GM18868 (cell line): Measurements from ENCODE around the gene MFAP3.
A peak's percentile ranks its signal among the peaks of the same experiment; 100 is the strongest.
"Not testable (repeated sequence)": the region's sequence is repeated elsewhere in the genome, so short reads cannot be mapped to it uniquely, and the experiment has no call there.

Experiments used
- ATAC-seq: cut with Tn5 transposase; IDR thresholded peaks from one replicate; pipeline ENCODE4 v1.9.1; 2021; ENCODE audit warnings: mild to moderate bottlenecking, moderate library complexity; ENCODE audit not compliant: unreplicated experiment

MFAP3 gene

DNA sequence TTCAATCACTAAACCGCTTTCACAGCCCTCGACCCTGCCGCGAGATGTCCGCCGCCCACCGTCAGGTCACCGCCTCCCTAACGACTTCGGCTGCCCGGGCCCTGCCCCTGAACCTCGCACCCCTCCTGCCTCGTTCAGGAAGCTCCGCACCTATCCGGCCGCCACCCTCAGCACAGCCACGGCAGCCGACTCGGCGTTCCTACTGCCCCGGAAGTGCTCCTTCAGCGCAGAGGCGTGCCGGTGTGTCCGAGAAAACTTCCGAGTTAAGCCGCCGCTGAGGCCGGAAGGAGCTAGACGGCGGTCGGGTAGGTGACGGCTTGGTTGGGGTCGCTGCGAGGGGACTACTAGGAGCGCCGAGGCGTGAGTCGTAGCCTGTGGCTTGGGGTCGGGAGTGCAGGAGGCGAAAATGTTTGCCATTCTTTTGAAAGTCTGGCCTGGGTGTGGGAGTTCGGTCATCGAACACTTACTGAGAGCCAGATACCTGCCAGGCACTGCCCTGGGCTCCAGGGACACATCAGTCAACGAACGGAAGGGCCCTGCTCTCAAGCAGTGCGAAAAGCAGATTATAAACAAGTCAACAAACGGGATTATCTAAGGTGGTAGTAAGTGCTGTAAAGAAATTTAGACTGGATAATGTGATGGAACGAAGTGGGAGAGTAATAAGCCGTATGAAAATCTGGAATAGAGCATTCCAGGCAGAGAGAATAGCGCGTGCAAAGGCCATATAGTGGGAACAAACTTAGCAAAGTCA lies at the start of gene MFAP3, which contains the start of gene FAM114A2:
Gene MFAP3, plus strand, starts transcription at position 261 of the 751 bp plus-strand sequence. CDS start 10,756 bp downstream, outside the sequence.
Gene FAM114A2, minus strand, starts transcription at position 204 of the 751 bp plus-strand sequence. CDS start 3,957 bp downstream, outside the sequence.
- peak; percentile 97 for ATAC-seq

DNA sequence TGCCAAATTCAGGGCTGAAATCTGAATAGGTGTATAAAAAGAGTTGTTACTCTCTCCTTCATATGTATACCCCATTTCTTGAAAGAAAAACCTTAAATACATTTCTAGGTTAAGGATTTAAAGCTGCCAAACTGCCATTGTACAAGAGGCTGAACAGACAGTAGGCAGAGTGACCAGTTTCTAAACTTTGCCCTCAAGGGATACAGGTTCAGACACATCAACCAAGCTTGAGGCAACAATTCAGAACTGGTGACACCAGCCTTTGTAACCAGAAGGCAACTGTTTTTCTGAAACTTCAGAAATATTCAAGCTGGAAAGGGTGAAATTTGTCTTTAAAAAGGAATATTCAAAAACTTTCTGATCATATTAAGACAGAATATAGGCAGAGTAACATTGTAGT lies 47.6 kb upstream of the MFAP3 start:
- no peak for ATAC-seq

DNA sequence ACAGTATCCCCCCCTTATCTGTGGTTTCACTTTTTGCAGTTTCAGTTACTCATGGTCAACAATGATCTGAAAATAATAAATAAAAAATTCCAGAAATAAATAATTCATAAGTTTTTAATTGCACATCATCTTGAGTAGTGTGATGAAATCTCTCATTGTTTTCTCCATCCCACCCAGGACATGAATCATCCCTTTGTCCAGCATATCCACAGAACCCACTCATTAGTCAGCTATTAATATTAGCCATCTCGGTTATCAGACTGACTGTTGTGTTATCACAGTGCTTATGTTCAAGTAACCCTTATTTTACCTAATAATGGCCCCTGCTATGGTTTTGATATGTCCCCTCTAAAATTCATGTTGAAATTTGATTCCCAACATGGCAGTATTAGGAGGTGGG lies 40.8 kb upstream of the MFAP3 start:
- ATAC-seq = no peak

DNA sequence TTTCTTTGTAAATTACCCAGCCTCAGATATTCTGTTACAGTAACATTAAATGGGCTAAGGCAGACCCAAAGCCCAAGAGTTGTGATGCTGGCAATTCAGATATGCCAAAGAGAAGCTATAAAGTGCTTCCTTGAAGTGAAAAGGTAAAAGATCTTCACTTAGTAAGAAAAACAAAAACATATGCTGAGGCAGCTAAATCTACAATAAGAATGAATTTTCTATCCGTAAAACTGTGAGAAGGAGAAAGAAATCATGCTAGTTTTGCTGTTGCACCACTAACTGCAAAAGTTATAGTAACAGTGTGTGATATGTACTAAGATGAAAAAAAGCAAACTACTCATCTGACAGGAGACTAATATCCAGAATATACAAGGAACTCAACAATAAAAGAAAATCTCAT lies 40.0 kb upstream of the MFAP3 start:
- ATAC-seq = no peak

DNA sequence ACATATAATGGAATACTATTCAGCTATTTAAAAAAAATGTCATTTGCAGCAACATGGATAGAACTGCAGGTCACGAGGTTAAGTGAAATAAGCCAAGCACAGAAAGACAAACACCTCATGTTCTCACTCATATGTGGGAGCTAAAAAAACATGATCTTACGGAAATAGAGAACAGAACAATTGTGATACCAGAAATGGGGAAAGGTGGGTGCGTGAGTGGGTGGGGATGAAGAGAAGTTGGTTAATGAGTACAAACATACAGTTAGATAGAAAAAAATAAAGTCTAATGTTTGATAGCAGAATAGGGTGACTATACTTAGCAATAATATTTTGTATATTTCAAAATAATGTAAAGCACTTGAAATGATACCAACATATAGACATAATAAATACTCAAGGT lies 38.8 kb upstream of the MFAP3 start:
- no peak for ATAC-seq

DNA sequence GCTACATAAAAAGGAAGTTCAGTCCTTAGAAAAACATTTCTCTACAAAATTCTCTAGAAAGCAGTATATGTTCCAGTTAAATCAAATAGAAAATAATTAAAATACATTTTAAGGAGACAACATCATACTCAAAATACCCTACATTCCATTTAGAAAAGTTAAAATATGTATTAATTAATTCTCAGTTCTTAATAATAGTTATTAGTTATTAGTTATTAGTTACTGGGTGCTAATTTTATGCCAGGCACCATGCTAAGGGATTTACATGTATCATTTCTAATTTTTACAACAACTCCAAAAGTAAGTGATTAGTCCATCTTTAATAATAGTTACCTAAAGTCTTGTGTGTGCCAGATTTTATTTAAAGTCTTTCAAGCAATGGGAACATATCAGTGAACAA lies 38.1 kb upstream of the MFAP3 start:
- ATAC-seq = no peak

DNA sequence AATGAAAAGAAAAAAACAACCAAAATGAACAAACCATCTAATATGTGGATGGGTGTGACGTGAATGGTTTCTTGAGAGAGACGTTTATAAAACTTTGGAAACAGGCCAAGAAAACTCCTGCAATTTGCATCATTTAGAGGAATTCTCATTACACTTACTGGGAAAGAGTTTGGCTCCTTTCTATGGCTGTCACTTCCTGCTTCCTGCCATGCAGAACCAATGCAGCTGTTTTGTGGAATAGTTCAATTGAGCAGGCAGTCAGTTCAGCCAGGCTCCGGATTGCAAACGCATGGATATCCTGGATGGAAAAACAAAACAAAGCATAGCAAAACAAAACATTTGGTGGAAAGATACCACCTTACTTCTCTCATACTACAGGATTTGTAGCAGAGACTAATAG lies 36.7 kb upstream of the MFAP3 start:
- no peak for ATAC-seq

DNA sequence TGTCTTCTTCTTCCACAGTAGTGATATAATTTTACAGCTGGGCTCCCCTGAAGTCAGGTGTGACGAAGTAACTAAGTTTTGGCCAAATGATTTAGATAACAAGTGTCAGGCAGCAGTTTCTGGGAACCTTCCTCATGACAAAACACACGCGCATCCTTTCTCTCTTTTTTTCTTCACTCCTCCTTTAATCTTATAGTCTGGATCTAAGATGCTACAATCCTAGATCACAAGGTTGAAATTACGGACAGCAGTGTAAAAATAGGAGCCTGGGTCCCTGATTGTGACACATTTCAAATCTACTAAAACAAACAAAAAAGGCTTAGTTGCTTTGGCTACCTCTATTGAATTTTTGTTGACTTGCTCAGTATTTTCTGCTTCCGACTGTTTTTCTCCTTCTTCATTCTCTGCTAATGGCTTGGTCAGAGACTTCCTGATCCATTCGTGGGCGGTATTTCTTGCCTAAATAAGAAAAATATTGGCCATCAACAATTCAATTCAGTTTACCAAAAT lies 36.2 kb upstream of the MFAP3 start:
- no peak for ATAC-seq

DNA sequence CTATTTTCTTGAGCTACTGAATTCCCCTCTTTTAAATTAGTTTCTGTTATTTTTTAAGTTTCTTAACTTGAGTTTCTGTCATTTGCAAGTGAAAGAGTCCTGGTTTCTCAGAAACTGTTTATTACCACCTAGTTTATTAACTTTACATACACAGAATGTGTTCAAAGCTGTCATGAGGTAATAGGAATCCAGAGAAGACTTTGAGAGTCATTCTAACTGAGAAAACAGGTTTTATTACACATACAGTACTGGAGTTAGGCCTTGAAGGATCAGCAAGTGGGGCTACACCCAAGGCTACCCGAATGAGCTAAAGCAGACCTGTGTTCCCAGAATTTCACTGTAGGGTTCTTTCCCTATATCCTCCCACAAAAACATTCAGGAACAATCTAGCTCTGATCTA lies 33.1 kb upstream of the MFAP3 start:
- no peak for ATAC-seq

DNA sequence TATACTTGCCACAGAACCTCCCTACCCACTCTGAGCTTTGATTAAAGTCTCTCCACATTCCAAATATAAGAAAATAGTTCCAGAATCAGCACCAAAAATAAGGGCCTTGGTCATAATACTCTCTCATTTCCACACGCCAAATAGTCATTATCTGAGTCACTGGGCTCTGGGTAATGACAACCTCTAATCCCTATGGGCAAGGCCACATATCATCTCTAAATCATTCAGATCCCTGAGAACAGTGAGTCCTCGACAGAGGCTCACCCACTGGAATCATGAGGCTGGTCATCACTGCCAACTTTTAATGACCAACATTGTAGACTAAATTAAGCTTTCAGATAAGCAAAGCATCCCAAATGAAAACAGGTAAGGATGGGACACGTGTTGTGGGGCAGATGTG lies 28.1 kb upstream of the MFAP3 start:
- no peak for ATAC-seq

DNA sequence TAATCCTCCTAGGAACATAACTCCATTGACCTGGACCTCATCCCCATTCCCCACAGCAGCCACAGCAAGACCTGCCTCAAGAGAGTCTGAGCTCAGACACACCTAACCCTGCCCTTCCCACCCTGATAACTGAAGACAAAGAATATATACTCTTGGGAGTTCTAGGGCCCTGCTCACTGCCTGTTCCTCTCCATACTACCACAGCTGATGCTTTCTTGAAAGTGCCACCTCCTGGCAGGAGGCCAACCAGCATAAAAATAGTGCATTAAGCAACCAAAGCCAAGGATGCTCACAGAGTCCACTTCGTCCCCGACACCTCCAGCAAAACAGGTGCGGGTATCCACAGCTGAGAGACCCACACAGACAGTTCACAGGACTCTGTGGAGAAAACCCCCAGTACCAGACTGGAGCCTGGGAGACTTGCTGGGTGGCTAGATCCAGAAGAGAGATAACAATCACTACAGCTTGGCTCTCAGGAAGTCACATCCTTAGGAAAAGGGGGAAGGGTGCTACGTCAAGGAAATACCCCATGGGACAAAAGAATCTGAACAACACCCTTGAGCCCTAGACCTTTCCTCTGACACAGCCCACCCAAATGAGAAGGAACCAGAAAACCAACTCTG lies 23.6 kb upstream of the MFAP3 start:
- ATAC-seq = no peak

DNA sequence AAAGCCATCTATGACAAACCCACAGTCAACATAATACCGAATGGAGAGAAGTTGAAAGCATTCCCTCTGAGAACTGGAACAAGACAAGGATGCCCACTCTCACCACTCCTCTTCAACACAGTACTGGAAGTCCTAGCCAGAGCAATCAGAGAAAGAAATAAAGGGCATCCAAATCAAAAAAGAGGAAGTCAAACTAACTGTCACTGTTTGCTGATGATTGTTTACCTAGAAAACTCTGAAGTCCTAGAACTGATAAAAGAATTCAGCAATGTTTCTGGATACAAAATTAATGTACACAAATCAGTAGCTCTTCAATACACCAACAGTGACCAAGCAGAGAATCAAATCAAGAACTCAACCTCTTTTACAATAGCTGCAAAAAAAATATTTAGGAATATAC lies 19.8 kb upstream of the MFAP3 start:
- not testable (repeated sequence) for ATAC-seq

DNA sequence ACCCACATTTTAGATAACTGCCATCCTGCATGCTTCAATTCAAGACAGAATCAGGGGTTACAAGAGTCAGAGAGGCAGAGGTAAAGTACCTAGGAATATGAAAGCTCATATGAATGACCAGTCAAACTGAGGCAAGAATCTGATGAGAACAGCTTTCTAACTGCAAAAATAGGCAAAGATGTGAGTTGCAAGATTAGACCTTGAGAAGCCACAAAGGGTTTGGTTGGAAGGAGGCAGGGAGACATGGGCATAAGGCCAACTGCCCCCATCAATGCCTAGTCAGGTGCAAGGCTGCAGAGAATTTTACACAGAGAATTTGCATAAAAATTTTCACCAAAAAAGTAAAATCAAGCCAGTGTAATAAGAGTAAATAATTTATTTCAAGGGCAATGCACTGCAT lies 12.8 kb upstream of the MFAP3 start:
- ATAC-seq = no peak

DNA sequence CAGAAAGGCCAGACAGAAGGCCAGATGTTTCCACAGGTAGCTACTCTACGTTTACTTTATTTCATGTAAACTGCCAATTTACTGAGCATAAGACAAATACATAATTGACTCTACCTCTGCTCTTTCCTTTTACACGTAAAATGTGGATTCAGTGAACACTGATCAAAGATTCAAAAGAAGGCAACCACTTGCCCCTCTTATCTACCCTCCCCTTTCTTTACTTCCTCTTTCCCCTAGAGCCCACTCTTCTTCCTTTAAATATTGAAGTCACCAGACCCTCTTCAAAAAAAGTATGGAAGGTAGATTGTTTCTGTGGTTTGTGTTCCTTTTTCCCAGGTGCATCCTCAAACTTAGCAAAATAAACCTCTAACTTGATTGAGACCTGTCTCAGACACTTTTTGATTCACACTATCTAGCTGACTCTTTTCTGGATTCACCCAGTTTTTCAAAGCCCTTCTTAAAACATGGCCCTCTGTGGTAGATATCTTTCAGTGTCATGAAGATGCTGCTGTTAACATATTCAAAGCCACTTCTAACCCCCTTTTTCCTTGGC lies 6.8 kb upstream of the MFAP3 start:
- ATAC-seq = no peak

DNA sequence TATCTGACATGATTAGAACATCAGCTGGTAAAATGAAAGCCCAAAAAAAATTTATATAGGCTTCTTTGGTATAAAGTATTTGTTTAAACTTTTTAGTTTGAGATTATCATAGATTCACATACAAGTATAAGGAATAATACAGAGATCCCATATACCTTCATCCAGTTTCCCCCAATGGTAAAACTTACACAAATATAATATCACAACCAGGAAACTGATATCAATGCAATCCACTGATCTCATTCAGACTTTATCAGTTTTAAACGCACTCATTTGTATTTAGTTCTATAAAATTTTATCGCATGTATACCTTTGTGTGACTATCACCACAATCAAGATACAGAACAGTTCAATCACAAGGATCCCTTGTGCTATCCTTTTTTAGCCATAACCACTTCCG lies 3.8 kb upstream of the MFAP3 start:
- no peak for ATAC-seq

DNA sequence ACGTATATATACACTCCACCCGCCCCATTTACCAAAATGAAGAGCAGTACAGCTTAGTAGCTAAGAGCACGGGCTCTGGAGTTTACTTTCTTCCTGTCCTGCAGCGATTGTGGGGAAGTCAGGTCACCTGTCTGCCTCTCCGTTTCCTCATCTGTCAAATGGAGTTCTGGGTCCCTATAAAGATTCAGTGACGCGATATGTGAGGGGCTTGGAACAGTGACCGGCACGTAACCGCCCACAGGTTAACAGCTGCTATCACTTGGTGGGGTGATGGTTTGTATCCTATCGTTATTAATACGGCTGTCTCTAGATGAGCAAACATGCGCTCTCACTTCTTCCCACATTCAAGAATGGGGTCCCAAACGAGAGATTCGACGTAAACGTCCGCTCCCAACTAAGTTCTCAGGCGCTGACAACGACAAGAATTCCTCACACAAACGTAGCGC lies 483 bp upstream of the MFAP3 start:
- peak; percentile 59 for ATAC-seq

DNA sequence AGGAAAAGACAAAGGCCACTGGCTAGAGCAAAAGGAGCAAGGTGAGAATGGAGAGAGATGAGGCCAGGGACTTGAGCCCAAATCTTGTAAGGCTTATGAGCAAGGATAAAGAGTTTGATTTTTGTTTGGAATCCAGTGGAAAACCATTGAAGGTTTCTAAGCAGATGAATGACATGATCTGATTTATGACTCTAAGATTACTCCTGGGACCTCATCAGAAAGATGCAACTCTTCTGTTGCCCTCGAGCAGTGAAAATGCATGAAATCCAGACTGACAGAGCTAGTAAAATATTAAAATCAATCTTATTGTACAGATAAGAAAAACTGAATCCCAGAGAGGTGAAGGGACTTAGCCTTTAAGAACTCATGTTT lies 677 bp downstream of the MFAP3 start:
- no peak for ATAC-seq

DNA sequence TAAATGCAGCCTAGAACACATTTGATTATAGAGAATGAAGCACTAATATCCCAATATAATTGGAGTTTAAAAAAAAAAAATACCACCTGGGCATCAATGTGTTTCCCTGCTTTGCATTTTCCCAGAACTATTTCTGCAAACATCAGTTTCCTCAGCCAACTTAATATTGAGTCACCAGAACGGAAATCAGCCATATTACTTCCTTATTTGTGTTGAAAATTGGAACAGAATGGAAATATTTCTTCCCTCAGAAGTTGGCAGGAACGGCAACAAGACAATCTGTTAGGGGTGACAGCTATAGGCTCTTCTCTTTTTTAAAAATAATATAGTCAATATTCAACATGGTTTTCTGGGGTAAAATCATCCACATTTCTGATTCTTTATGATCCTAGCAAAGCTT lies 4.0 kb downstream of the MFAP3 start:
- ATAC-seq = no peak

DNA sequence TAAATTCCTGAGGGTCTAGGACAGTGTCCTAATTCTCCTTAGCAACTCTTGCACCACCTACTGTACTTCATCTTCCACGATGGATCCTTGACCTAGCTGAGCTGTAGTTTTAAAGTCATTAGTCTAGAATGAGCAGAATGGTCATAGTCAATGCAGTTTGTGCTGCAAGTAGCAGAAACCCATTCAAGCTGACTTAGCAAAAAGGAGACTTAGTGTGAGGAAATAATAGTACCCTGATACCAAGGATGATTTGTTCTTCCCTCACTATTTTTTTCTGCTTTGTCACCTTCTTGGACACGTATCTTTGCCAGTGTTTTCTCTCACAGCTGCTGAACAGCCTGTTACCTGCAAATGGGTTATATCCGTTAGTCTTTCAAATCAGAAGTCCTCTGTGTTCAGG lies 5.3 kb downstream of the MFAP3 start:
- ATAC-seq = no peak

DNA sequence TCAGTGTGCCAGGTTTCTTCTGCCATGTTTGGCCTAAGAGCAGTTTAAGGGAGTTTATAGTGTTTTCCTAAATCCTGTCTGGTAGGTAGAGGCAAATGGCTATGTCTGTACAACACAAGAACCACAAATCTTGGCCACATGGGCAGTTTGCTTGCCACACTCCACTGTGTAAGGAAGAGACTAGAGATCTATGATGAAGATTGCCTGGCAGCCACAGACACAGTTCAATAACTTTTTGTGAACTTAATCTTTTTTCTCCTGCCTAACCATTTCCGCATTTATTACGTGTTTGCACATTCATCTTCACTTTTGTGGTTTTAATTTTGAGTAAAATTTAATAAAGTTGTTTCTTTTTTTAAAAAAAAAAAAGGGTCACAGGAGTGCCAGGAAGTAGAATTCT lies 5.8 kb downstream of the MFAP3 start:
- no peak for ATAC-seq

DNA sequence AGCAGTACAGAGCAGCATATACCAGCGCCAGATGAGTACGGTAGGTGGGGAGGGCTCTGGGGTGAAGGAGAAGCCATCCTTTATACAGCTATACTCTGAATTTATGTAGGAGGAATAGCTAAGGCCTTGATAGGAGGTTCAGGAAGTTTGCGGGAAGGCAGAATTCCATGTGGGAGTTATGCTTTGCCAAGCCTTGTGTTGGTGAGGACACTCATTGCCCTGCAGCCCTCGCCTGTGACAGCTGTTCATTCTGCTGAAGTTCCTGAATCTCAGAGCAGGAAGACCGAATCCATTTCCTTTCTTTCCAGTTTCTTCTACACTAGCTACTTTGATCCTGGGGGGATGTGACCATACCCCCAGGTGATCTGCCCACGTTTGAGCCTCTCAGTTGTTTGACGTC lies 7.7 kb downstream of the MFAP3 start:
- ATAC-seq = no peak

DNA sequence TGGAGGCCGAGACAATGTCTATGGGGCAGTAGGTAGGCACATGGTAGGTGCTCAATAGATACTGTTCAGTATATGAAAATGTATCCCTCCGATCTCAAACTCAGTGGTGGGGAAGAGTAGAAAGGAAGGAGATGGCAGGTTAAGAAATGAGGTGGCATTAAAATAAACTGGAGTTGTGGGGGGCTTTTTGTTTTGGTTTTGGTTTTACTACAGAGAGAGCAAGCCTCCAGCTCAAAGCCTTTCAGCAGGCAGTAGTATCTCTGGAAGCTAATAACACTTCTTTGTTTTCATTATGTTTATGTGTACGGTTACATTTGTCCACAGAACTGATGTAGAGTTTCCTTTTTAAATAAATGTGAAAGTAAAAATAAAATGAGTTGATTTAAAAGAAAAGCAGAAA lies 8.6 kb downstream of the MFAP3 start:
- ATAC-seq = peak; percentile 74
